HEK293T (cell line): ENCODE data around the gene NFE2L3.

Experiments
- CTCF ChIA-PET: fragments of 350-600 bp; formaldehyde crosslinking; extraction: SDS; loops from one replicate; lab custom pipeline; 2021; ENCODE audit warnings: antibody characterized with exemption, inconsistent platforms; lab: Yijun Ruan, JAX
- POLR2A ChIA-PET: fragments of 350-600 bp; formaldehyde crosslinking; extraction: SDS; loops from one replicate; lab custom pipeline; 2020; ENCODE audit warnings: antibody characterized with exemption, inconsistent platforms; lab: Yijun Ruan, JAX
- DNase-seq: peaks from one replicate; pipeline ENCODE4 v3.0.0; 2012; ENCODE audit warnings: mixed read lengths; ENCODE audit errors: extremely low spot score
- ARNT ChIP-seq: fragments of 450-650 bp; IDR thresholded peaks from 2 replicates; pipeline ENCODE4 v1.6.1; 2017; ENCODE audit warnings: mild to moderate bottlenecking
- BHLHE40 ChIP-seq: fragments of 450-650 bp; IDR thresholded peaks from 2 replicates; pipeline ENCODE4 v1.6.1; 2016; ENCODE audit warnings: mild to moderate bottlenecking, moderate library complexity, borderline replicate concordance
- CTBP1 ChIP-seq: fragments of 450-650 bp; IDR thresholded peaks from 2 replicates; pipeline ENCODE4 v1.6.1; 2016; ENCODE audit warnings: borderline replicate concordance
- ELF4 ChIP-seq: fragments of 450-650 bp; IDR thresholded peaks from 2 replicates; pipeline ENCODE4 v1.6.1; 2017; ENCODE audit warnings: antibody characterized with exemption
- FOXA1 ChIP-seq: fragments of 450-650 bp; IDR thresholded peaks from 2 replicates; pipeline ENCODE4 v1.6.1; 2016; ENCODE audit warnings: mild to moderate bottlenecking
- FOXK2 ChIP-seq: fragments of 450-650 bp; IDR thresholded peaks from 2 replicates; pipeline ENCODE4 v1.6.1; 2016; ENCODE audit warnings: mild to moderate bottlenecking
- FOXM1 ChIP-seq: fragments of 450-650 bp; IDR thresholded peaks from 2 replicates; pipeline ENCODE4 v1.6.1; 2017; ENCODE audit warnings: mild to moderate bottlenecking, borderline replicate concordance
- HDGF ChIP-seq: fragments of 450-650 bp; IDR thresholded peaks from 2 replicates; pipeline ENCODE4 v1.6.1; 2017; ENCODE audit warnings: antibody characterized with exemption, borderline replicate concordance
- L3MBTL2 ChIP-seq: fragments of 450-650 bp; conservative IDR thresholded peaks from 2 replicates; pipeline ENCODE4 v1.6.1; 2016; ENCODE audit warnings: mild to moderate bottlenecking
- LEF1 ChIP-seq: fragments of 450-650 bp; IDR thresholded peaks from 2 replicates; pipeline ENCODE4 v1.6.1; 2017; ENCODE audit warnings: mild to moderate bottlenecking, borderline replicate concordance
- NFRKB ChIP-seq: fragments of 450-650 bp; IDR thresholded peaks from 2 replicates; pipeline ENCODE4 v1.6.1; 2016; ENCODE audit warnings: mild to moderate bottlenecking, moderate library complexity
- PKNOX1 ChIP-seq: fragments of 450-650 bp; IDR thresholded peaks from 2 replicates; pipeline ENCODE4 v1.6.1; 2016
- SP1 ChIP-seq: fragments of 450-650 bp; IDR thresholded peaks from 2 replicates; pipeline ENCODE4 v1.6.1; 2017
- SUZ12 ChIP-seq: fragments of 450-650 bp; IDR thresholded peaks from 2 replicates; pipeline ENCODE4 v1.6.1; 2016; ENCODE audit warnings: mild to moderate bottlenecking
- TARDBP ChIP-seq: fragments of 450-650 bp; IDR thresholded peaks from 2 replicates; pipeline ENCODE4 v1.6.1; 2016
- ZNF384 ChIP-seq: fragments of 450-650 bp; IDR thresholded peaks from 2 replicates; pipeline ENCODE4 v1.6.1; 2016

Gene NFE2L3

GRCh38 chr7:26166684-26167266 is 14.8 kb downstream of the NFE2L3 start:
- DNase-seq = no peak
- ChIA-PET CTCF (no interaction called here), POLR2A (interaction anchor here (0.6 to 1.8 kb wide), 3 partner anchors 11 to 522 kb away, joined by 3 to 5 read pairs (median 4); partner anchors contain the start of gene NFE2L3)
- TF ChIP-seq NFRKB = no peak
- no peak for TF ChIP-seq TARDBP
- TF ChIP-seq ELF4 = no peak
- TF ChIP-seq HDGF = no peak
- TF ChIP-seq FOXA1 = no peak

DNA sequence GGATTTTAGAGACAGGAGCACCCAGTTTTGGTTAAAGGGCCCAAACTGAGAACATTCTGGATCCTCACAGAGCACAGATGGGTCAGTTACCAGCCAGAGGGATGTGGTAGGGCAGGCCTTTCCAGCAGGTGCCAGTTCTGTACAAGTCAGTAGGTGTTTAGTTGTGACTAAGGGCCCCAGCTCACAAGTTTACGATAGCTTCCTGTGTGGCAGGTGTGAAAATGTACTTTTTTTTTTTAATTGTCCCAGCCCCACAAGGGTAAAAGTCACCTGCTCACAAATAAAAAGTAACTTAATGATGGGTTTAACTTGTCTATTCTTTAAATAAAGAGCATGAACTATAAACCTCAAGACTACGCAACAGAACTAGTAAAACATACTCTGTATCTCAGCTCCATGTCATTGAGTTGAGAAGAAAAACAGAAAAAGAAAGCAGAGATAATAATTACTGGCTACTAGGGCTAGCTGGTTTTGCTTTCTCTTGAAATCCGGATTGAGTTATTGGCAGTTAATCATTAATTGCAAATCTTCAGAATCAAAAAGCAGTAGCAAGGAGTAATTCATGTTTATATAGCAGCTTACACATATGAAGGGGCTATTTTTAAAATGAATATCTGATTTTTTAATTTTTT is 15.4 kb downstream of the NFE2L3 start:
- DNase-seq = no peak
- ChIA-PET CTCF (no interaction called here), POLR2A (interaction anchor here (0.6 to 1.8 kb wide), 2 partner anchors 15 to 522 kb away, joined by 4 to 5 read pairs; partner anchors contain the start of gene NFE2L3)
- no peak for TF ChIP-seq PKNOX1
- no peak for TF ChIP-seq ARNT
- no peak for TF ChIP-seq CTBP1
- TF ChIP-seq LEF1 = no peak
- no peak for TF ChIP-seq ZNF384
- TF ChIP-seq ELF4 = no peak
- no peak for TF ChIP-seq FOXK2
- TF ChIP-seq L3MBTL2 = no peak
- TF ChIP-seq SP1 = no peak
- no peak for TF ChIP-seq FOXA1

DNA sequence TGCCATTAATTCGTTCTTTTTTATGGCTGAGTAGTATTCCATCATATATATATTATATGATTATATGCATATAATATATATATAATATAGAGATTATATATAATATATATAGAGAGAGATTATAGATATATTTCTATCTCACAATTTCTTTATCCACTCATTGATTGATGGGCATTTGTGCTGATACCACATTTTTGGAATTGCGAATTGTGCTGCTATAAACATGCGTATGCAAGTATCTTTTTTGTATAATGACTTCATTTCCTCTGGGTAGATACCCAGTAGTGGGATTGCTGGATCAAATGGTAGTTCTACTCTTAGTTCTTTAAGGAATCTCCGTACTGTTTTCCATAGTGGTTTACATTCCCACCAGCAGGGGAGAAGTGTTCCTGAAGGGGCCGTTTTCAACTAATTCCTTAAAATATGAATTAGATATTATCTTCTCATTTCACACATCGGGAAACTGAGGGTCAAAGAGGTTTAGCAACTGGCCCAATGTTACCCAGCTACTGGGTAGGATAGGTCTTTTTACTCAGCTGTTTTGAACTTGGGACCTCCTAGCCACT is 16.5 kb downstream of the NFE2L3 start:
- ChIA-PET CTCF (no interaction called here), POLR2A (no interaction called here)
- TF ChIP-seq FOXM1 (no peak), FOXA1 (no peak), PKNOX1 (no peak), SUZ12 (no peak), ELF4 (no peak)

DNA sequence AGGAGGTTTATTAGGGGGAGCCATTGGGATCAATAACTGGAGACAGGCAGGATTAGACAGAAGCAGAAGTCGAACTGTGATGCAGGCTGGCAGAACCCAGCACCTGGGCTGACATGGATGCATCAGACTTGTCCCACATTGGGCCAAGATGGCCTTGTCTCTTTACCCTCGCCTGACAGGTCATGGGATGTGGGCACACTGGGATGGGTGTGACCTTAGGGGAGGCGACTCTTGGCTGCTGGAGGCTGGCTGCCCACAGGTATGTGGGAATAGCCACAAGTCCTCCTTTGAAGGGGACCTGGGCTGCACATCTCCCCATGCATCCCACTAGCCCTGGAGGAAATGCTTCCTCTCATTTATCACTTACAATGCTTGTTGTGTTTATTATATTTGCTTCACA is 17.3 kb downstream of the NFE2L3 start:
- ChIA-PET POLR2A (no interaction called here), CTCF (no interaction called here)
- no peak for TF ChIP-seq HDGF
- TF ChIP-seq ELF4 = no peak
- no peak for TF ChIP-seq CTBP1
- no peak for TF ChIP-seq FOXK2
- no peak for TF ChIP-seq PKNOX1
- TF ChIP-seq LEF1 = no peak
- TF ChIP-seq SUZ12 = no peak
- no peak for TF ChIP-seq L3MBTL2
- TF ChIP-seq FOXA1 = no peak
- TF ChIP-seq BHLHE40 = no peak
- no peak for TF ChIP-seq FOXM1
- TF ChIP-seq SP1 = no peak
- no peak for DNase-seq

More for the DNA sequence above, 16.5 kb downstream of the NFE2L3 start:
- no peak for DNase-seq

GRCh38 chr7:26170663-26171062 is 18.7 kb downstream of the NFE2L3 start:
- POLR2A ChIA-PET = interaction anchor here (0.5 kb wide), 1 partner anchor 18 kb away, joined by 3 read pairs; no protein-coding TSS in a partner anchor
- CTCF ChIA-PET = no interaction called here
- no peak for DNase-seq
- TF ChIP-seq BHLHE40 (no peak), ARNT (no peak), HDGF (no peak), SUZ12 (no peak)

GRCh38 chr7:26171601-26172000 is 19.6 kb downstream of the NFE2L3 start:
- TF ChIP-seq SP1 (no peak), ELF4 (no peak), ZNF384 (no peak), PKNOX1 (no peak), TARDBP (no peak), FOXM1 (no peak), FOXA1 (no peak), HDGF (no peak), ARNT (no peak), LEF1 (no peak), FOXK2 (no peak), L3MBTL2 (no peak), CTBP1 (no peak), BHLHE40 (no peak), NFRKB (no peak), SUZ12 (no peak)
- ChIA-PET POLR2A (no interaction called here), CTCF (no interaction called here)
- DNase-seq = no peak
